HUES48 (cell line): ENCODE data around the gene PAGE2.
A peak's percentile ranks its signal among the peaks of the same experiment; 100 is the strongest.
"Not testable (repeated sequence)": the region's sequence is repeated elsewhere in the genome, so short reads cannot be mapped to it uniquely, and the experiment has no call there.

Experiments used
- H3K27ac ChIP-seq: one replicate; pipeline ENCODE4 v1.7.0; 2013; ENCODE audit warnings: low read depth, low read length, inconsistent platforms
- H3K27me3 ChIP-seq: 2 replicates; pipeline ENCODE4 v1.6.1; 2013; ENCODE audit warnings: mild to moderate bottlenecking, low read length; ENCODE audit not compliant: control insufficient read depth, insufficient read depth
- H3K36me3 ChIP-seq: 2 replicates; pipeline ENCODE4 v1.6.1; 2013; ENCODE audit warnings: low read length; ENCODE audit not compliant: control insufficient read depth, insufficient read depth
- H3K4me1 ChIP-seq: 2 replicates; pipeline ENCODE4 v1.6.1; 2013; ENCODE audit warnings: mild to moderate bottlenecking, low read length; ENCODE audit not compliant: control insufficient read depth, insufficient read depth
- H3K4me3 ChIP-seq: 2 replicates; pipeline ENCODE4 v1.5.1; 2013; ENCODE audit warnings: mild to moderate bottlenecking, low read depth, low read length
- H3K9ac ChIP-seq: 2 replicates; pipeline ENCODE4 v1.6.1; 2013; ENCODE audit warnings: mild to moderate bottlenecking, low read depth, low read length, moderate library complexity
- H3K9me3 ChIP-seq: 2 replicates; pipeline ENCODE4 v1.6.1; 2013; ENCODE audit warnings: low read length; ENCODE audit not compliant: control insufficient read depth, insufficient read depth

The PAGE2 gene

DNA sequence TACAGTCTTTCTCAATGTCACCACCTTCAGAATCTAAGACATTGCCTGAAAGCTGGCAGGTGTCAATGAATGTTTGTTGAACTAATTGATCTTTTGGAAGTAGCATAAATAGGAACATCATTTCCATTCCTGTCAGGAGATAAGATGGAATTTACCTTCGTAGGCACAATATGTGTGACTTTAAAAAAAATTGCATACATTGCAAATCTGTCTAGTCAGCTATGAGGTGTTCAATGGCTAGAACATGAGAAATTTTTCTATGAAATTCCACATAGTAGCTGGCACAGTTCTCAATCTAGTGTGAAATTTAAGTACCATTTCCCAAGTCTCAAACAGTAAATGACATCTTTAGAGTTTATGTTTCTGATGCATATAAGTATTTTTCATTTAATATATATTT, 10.3 kb downstream of the PAGE2 start:
- Histone ChIP-seq H3K4me1 (no peaks in the 10 kb centered on the region), H3K4me3 (no peak overlapping the region), H3K9me3 (peaks cover 69% of the 10 kb centered on the region), H3K27ac (no peak overlapping the region), H3K36me3 (no peaks in the 10 kb centered on the region), H3K9ac (no peak overlapping the region), H3K27me3 (no peaks in the 10 kb centered on the region)

DNA sequence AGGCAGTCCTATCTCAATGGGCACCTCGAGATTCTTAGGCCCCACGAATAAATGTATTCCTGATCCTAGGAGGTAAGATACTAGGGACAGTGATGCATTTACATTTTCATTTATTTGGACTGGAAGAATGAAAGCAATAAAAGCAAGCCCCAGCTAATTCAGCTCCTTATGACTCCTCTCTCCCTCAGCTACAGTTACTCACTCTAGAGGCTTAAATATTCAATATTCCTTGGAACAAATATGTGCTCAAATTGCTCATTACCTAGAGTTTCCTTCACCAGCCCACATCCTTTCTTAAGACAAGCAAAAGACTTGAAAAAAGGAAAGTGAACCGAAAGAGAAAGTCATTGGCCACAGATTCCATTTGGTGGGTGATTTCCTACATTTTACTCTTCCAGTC, 13.9 kb downstream of the PAGE2 start:
- no peaks in the 10 kb centered on the region for H3K4me1 ChIP-seq
- peaks cover 51% of the 10 kb centered on the region for H3K9me3 ChIP-seq
- no peak overlapping the region for H3K4me3 ChIP-seq
- no peak overlapping the region for H3K27ac ChIP-seq
- no peak overlapping the region for H3K9ac ChIP-seq
- H3K36me3 ChIP-seq: no peaks in the 10 kb centered on the region
- no peaks in the 10 kb centered on the region for H3K27me3 ChIP-seq

DNA sequence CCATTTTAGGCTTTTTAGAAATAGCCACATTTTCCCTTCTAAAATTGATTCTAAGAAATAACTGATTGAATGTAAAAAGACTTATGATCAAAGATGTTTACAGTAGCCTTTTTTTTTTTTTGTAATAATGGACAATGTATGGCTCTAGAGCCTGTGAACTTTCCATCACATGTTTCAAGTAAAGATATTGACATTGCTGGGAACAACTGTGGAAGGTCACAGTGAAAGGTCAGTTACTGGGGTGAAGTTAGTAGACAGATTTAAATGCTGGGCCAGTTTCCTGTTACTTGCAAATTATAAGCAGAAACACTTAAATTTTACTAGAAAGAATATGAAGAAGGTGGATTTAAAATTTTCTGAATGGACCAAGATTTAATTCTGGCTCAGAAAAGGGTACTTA, 18.4 kb downstream of the PAGE2 start:
- H3K9ac ChIP-seq: no peak overlapping the region
- no peaks in the 10 kb centered on the region for H3K4me1 ChIP-seq

DNA sequence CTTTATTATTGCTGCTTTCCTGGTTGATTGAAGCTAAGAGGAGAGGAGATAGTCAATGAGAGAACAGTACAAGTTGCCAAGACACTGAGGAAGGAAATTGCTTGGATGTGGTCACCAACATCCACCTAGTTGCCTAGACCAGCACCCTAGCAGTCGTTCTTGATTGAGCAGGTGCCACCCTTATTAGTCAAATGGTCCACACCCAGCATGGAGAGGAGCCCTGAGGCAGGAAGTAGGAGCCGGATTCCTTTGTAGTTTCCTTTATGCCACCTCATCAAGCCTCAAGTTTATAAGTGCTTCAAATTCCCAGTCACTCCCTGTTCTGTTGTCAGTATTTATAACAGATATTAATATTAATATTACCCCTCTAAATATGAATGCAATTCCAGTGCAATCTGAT, 19.1 kb downstream of the PAGE2 start:
- no peaks in the 10 kb centered on the region for H3K36me3 ChIP-seq
- H3K9ac ChIP-seq: no peak overlapping the region
- H3K9me3 ChIP-seq: peaks cover 35% of the 10 kb centered on the region
- H3K27ac ChIP-seq: no peak overlapping the region
- H3K27me3 ChIP-seq: no peaks in the 10 kb centered on the region
- H3K4me3 ChIP-seq: no peak overlapping the region
- H3K4me1 ChIP-seq: no peaks in the 10 kb centered on the region

More for the DNA sequence above, 18.4 kb downstream of the PAGE2 start:
- Histone ChIP-seq H3K9me3 (peaks cover 41% of the 10 kb centered on the region), H3K36me3 (no peaks in the 10 kb centered on the region), H3K27me3 (no peaks in the 10 kb centered on the region), H3K4me3 (no peak overlapping the region), H3K27ac (no peak overlapping the region)

DNA sequence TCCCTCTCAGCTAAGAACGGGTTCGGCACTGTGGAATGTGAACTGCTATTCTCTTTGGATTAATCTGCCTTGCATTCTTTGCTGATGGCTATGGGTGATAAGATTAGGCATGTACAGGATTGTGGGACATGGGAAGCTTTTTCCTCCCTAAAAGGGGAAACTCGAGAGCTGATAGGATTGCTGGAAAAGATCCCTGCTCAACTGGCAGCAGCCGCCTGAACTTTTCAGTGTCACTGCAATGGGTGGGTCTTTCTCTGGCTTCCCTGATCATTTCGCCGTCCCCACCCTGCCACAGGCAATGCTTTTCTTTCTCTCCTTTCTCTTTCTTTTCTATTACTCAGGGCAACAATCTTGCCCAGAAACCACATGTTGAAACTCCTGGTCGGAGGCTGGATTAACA, 20.5 kb downstream of the PAGE2 start:
- no peaks in the 10 kb centered on the region for H3K4me1 ChIP-seq
- no peaks in the 10 kb centered on the region for H3K27me3 ChIP-seq
- H3K9me3 ChIP-seq: peaks cover 27% of the 10 kb centered on the region
- H3K27ac ChIP-seq: no peak overlapping the region
- no peaks in the 10 kb centered on the region for H3K36me3 ChIP-seq
- H3K4me3 ChIP-seq: no peak overlapping the region
- no peak overlapping the region for H3K9ac ChIP-seq

DNA sequence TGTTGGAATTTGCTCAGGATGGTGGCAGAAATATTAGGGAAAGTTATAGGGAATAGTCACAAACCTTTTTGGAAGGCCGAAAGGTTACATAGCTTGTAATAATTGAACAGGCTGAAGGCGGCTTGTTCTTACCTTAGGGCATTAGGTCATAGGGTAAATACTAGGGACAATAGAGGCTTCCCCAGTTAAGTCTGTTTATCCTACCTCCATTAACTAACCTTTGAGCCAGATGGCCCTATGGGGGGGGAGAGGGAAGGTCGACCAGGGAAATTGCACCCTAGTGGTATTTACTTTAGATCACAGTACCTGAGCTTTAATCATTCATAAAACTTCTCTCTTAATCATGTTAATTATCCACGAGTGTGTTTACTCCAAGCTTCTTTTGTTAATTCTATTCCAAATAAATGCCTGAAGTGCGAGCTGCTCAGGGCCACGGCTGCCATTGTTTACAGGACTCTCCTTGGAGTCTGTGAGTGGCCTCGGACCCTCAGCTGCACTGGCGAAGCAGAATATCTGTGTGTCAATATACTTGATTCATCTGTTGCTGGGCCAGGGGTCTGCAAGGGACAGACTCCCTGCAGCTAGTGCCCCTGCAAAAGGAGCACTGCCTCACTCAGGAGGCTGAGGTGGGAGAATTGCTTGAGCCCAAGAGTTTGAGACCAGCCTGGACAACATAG, 22.9 kb downstream of the PAGE2 start:
- Histone ChIP-seq H3K27ac (peak overlapping the region; percentile 66), H3K4me3 (no peak overlapping the region), H3K9ac (no peak overlapping the region), H3K36me3 (no peaks in the 10 kb centered on the region), H3K4me1 (no peaks in the 10 kb centered on the region), H3K9me3 (peaks cover 36% of the 10 kb centered on the region), H3K27me3 (no peaks in the 10 kb centered on the region)

DNA sequence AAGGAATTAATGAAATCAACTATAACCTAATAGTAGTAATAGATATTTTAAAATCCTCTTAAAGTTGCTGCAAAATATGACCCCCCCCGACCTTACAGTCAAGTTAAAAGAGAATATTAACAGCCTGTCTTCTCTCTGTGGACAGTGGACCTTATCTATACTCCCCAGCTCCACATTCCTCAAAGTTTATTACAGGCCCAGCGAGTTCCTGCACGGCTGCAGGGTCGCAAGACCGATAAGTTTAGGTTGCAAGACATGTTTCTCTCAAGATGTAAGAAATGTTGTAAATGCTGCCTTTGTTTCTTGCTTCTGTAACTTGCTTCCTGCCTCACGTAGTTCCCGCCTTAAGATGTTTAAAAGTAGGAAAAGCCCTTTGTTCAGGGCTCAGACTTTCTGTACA, 27.8 kb downstream of the PAGE2 start:
- H3K27ac ChIP-seq, H3K36me3 ChIP-seq, H3K9ac ChIP-seq, H3K4me3 ChIP-seq, H3K27me3 ChIP-seq, H3K4me1 ChIP-seq: not testable (repeated sequence)
- peaks cover 44% of the 10 kb centered on the region for H3K9me3 ChIP-seq

DNA sequence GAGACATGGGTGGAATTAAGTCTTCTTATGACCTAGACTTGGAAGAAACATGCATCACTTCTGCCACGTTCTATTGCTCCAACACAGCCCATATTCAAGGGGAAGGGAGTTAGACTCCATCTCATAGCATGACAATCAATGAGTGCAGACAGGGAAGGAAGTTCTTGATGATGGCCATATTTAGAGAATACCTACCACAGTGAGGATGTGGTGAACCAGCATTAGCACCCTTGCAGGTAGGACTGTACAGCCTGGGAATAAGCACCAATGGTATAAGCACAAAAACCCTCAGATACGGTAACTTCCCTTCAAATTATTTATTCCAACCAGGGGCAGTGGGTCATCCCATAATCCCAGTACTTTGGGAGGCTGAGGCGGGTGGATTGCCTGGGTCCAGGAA, 29.8 kb downstream of the PAGE2 start:
- Histone ChIP-seq H3K9ac (no peak overlapping the region), H3K9me3 (peaks cover 57% of the 10 kb centered on the region), H3K4me1 (no peaks in the 10 kb centered on the region), H3K4me3 (no peak overlapping the region), H3K27ac (no peak overlapping the region), H3K27me3 (no peaks in the 10 kb centered on the region), H3K36me3 (no peaks in the 10 kb centered on the region)

DNA sequence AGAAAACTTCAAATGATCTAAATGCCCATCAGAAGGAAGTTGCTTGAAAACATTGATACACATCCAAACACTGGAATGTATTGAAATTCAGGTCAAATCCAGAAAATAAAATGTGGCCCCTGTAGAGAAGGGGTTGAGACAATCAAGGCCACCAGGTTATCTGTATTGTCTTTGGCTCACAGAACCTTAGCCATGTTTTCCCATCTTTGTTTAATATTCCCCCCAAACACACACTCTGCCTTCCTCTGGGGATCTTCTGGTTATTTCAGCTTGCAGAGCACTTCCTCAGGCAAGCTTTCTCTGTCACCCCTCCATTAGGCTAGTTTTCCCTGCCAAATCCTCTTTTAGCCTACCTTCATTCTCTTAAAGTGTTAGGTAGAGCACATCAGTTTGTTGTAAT, 30.5 kb downstream of the PAGE2 start:
- H3K27ac ChIP-seq: no peak overlapping the region

DNA sequence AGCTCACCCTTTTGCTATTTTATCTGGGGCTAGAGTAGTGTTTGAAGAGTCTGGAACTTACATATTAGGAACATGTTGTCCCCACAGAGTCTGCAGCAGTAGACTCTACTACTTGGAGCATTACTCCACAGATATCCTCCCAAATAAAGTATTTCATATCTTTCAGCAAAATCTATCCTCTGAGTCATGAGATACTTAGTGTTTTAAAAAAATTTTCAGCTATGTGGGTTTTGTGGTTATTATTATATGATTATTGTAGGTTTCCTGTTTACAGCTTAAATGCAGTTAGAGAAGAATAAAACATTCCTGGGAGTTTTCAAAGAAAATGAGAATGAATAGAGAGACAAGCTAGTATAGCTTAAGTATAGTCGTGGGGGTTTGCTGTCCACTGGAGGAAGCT, 30.9 kb downstream of the PAGE2 start:
- H3K36me3 ChIP-seq: no peaks in the 10 kb centered on the region
- peaks cover 60% of the 10 kb centered on the region for H3K9me3 ChIP-seq
- no peak overlapping the region for H3K9ac ChIP-seq
- H3K4me3 ChIP-seq: no peak overlapping the region
- H3K27ac ChIP-seq: no peak overlapping the region
- H3K27me3 ChIP-seq: no peaks in the 10 kb centered on the region
- no peaks in the 10 kb centered on the region for H3K4me1 ChIP-seq

More for the DNA sequence above, 30.5 kb downstream of the PAGE2 start:
- Histone ChIP-seq H3K9me3 (peaks cover 60% of the 10 kb centered on the region), H3K9ac (no peak overlapping the region), H3K4me1 (no peaks in the 10 kb centered on the region), H3K27me3 (no peaks in the 10 kb centered on the region), H3K4me3 (no peak overlapping the region), H3K36me3 (no peaks in the 10 kb centered on the region)

DNA sequence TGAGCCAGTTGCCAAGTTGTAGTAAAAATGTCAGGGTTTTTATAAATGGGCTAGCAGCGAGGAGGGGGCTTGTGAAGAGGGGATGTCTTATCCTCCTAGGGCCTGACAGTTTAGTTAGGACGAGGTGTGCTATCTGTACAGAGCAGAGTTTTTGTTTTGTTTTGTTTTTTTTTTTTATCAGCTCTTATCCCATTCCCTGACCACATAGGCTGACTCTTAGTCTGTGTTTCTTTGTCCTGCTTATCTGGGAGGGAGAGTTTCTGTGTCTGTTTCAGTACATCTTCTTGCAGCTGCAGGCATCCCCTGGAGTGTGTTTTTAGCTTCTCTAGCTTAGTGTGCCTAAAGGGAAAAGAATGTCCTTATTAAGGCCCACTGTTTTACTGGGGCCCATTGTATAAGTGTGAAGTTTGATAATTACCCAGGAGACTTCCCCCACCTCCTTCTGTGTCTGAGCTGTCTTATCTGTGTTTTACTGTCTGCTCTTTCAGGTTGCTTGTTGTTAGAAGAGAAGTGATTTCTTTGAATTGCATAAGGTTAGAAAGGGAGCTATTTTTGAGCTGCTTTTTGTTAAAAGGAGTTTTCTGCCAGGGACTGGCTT, 32.0 kb downstream of the PAGE2 start:
- H3K36me3 ChIP-seq: no peaks in the 10 kb centered on the region
- peak overlapping the region; percentile 51 for H3K27ac ChIP-seq
- H3K4me3 ChIP-seq: no peak overlapping the region
- H3K27me3 ChIP-seq: no peaks in the 10 kb centered on the region
- no peaks in the 10 kb centered on the region for H3K4me1 ChIP-seq
- peaks cover 65% of the 10 kb centered on the region for H3K9me3 ChIP-seq
- H3K9ac ChIP-seq: no peak overlapping the region
